HG02642 (cell line): ENCODE results near the gene MAPK10.
"Not testable (repeated sequence)": the region's sequence is repeated elsewhere in the genome, so short reads cannot be mapped to it uniquely, and the experiment has no call there.

Experiments
- ATAC-seq: cut with Tn5 transposase; IDR thresholded peaks from one replicate; pipeline ENCODE4 v1.9.1; 2021; ENCODE audit warnings: mild to moderate bottlenecking; ENCODE audit not compliant: unreplicated experiment, poor library complexity

MAPK10 gene

DNA sequence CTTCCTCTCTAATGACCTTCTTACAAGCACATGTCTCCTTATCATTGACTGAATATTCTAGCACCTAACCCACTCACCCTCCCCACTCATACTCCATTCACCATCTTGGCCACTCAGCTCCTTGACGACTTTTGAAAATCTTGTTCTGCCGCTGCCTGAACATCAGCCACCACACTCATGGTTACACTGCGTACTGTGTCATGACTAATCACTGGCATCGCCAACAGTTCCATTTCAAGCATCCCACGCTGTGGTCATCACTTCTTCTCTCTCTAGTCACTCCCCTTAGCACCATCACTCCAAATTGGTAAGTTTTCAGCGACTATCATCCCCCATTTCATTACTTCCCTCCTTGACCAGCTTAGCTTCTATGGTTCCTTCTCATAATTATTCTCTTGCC is 352.8 kb downstream of the MAPK10 start:
- no peak for ATAC-seq

DNA sequence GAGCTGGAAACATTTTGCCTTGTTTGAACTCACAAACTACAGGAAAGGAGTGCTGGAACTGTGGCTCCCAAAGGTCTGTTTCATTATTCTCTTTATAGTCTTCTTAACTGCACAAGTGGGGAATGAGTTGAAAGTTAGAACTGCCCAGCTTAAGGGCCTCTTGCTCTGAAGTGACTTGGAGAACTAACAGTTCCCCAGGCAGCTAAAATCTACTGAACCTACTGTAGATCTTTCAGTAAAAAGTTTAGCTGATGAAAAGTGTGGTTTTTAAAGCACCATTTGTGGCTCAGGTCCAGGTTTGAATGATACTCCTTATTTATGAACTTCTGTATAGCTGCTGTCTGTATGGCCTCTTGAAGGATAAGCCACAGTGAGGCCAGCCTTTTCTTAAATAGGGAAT is 353.8 kb downstream of the MAPK10 start:
- no peak for ATAC-seq

DNA sequence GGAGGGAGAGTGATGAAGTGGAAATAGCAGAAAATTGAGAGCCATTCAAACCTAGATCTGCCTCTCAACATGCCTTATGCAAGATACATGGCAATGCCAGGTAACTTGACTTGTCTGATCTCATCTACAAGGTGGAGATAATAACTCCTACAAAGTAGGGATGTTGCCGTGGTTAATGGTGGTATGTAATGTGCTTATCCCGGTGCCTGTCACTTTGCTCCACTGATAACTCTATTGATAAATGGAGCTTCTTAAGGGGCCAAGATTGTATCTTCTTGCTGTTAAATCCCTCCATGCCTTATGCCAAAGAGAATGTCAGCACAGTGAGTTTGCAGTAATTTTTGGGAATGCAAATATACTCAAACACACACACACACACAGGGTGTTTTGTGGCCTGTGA is 355.8 kb downstream of the MAPK10 start:
- ATAC-seq = no peak

DNA sequence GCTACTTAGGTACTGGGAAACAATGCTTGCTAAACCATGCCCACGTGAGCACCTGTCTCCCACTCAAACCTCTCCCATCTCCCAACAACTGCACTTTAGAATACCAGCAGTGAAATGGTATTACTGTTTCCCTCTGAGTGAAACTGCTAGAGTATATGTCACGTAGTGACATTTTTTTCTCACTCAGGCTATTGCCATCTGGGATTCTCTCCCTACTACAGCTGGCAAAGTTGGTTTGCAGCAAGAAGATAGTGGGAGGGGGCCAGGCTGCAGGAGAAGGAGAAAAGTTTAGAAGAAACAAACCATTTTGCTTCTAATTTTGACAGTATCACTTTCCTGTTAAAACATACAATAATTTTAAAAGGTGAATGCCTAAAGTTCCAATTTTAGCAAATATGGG is 358.3 kb downstream of the MAPK10 start:
- ATAC-seq = no peak

DNA sequence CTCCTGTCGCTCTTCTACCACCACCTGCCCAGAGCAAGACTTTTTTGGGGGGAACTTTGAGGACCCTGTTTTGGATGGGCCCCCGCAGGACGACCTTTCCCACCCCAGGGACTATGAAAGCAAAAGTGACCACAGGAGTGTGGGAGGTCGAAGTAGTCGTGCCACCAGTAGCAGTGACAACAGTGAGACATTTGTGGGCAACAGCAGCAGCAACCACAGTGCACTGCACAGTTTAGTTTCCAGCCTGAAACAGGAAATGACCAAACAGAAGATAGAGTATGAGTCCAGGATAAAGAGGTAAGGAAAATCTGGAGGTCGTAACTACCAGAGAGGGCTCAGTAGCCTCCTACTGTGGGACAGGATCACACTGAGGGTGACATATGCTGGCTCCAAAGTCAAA is 364.5 kb downstream of the MAPK10 start:
- ATAC-seq = peak; percentile 56

DNA sequence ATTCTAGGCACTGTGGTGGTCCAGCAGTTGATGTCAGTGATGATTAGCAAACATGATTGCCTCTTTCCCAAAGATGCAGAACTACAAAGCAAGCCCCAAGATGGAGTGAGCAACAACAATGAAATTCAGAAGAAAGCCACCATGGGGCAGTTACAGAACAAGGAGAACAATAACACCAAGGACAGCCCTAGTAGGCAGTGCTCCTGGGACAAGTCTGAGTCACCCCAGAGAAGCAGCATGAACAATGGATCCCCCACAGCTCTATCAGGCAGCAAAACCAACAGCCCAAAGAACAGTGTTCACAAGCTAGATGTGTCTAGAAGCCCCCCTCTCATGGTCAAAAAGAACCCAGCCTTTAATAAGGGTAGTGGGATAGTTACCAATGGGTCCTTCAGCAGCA is 365.3 kb downstream of the MAPK10 start:
- ATAC-seq = no peak

DNA sequence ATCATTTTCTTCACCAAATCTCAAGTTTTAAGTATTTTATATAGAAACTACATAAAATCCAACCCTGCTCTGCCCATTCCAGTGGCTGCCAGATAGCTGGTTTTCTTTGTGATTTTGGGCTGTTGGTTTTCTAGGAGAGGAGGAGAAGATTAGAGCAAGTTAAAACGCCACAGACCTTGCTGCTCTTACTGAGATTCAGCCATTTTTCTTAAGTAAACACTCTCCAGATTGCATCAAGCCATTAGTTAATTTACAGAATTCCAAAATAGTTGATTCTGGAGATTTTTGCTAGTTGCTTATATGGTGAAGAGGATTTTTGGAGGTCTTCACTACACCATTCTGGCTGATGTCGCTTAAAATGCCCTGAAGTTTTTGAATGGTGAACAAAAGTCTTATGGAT is 366.2 kb downstream of the MAPK10 start:
- ATAC-seq = no peak

DNA sequence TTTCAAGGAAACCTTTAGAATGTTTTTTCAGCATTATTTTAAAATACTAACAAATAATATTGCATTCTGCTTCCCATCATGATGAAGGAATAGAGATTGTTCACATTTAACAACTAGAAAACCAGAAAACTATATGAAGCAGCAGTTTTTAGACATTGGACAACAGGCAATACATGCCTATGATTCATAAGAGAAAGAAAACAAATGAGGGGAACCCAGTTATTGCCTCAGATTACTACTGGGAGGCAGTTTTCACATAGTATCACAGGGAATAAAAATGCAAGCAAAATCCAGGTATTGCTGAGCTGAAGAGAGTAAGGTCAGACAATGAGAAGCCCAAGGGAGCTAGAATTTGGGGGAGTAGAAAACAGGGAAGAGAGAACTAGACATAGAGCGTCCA is 373.6 kb downstream of the MAPK10 start:
- ATAC-seq = no peak

DNA sequence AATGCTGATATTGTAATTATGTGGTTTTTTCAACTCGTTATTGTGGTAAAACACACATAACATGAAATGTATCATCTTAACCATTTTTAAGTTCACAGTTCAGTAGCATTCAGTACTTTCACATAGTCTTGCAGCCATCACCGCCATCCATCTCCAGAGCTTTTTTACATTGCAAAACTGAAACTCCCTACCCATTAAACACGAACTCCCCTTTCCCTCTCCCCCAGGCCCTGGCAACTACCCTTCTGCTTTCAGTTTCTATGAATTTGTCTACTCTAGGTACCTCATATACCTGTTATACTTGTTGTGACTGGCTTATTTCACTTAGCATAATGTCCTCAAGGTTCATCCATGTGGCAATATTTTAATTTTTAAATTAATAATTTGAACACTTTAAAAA is 380.6 kb downstream of the MAPK10 start:
- ATAC-seq = peak; percentile 98

DNA sequence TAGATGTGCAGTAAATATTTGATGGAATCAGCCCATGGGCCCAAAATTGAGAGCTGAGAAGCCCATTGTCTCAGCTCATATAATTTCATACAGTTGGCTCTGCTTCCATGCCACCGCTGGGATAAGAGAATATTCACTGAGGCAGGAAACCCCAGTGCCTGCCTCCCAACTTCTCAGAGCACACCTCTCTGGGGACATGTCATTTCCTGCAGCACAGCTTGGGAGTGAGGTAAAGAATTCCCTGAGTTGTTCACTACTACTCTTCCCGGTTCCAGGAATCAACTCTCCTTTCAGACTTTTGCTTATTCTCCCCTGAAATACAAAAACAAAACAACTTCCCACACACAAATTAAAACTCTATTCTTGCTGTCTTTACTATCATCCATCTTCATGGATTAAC is 389.3 kb downstream of the MAPK10 start:
- ATAC-seq = no peak

DNA sequence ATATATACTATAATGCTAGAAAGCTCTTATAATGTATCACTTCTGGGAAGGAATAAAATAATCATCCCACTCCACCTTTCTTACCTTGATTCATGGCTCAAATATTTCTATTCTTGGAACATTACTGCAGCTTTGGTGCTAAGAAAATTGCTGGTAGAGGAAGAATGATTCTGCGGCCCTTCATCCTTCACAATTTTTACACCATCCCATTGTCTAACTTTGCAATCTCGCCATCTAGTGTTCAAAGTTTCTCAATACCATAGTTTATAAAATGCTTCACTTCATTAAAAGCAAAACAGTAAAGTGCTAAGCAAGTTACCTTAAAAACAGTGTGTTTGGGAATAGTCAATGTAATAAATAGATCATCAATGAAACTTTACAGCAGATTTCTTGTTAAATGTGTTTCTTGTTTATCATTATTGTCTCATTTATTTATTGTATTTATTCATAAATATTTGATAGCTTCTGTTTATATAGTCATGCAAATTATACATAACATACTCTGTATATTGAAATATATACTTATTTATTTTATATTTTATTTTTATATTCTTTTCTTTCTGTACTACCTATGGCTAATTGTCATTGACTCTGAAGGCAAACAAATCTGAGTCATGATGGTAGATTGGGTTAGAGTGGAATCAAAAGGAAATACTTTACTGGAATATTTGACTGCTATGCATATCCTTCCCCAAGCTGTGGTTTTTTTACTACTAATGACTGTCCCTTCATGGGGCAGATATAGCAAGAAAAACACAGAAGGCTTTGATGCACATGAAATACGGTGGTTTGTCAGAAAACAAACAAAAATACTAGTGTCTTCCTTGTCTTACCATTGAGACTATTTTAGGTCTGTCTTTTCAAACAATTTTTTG is 390.7 kb downstream of the MAPK10 start:
- ATAC-seq = no peak

DNA sequence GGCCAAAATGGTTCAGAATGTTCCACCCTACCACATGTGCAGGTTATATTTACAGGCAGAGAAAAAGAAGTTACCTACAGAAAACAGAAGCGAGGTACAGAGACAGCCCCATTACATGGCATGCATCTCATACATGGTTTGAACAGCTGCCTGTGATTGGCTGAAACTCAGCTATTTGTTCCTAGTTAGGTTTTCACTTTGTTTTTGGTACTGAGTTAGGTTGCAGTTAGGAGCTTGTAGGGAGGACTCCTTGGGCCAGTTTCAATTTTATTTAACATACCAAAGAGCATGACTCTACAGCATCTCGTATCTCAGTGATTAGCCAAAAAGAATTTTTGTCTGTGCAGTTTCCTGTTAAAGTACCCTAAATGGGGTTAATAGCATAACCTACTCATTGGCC is 392.0 kb downstream of the MAPK10 start:
- no peak for ATAC-seq

DNA sequence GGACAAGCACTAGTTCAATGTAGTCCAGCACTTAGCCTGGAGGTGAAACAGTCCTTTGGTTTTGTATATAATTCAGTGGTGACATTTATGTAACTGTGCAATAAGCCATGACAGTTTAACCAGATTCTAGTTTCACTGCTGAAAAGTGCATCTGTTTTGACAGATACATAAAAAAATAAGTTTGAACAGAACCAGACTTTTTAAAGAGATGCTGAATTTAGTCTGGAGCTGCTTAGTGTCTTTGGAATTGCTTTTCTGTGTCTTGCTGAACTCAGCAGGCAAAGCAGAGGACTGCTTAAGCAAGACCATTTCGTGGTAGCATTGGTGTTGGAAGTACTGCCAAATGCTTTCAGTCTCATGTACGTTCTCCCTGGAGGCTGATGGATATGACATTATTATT is 393.5 kb downstream of the MAPK10 start:
- no peak for ATAC-seq

DNA sequence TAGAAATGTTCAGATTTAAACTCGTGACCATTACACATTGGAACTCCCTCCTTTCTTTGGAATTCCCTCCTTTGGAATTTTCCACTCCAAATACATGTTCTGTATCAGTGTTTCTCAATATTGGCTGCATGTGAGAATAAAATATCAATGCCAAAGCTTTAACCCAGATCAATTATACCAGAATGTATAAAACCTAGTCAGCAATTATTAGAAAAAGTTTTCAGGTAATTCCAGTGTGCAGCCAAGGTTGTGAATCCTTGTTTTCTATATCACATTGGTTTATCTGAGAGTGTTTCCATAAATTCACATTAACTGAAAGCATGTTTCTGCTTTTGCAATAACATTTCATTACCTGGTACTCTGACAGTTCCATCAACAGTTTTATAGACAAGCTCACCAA is 394.3 kb downstream of the MAPK10 start:
- no peak for ATAC-seq

DNA sequence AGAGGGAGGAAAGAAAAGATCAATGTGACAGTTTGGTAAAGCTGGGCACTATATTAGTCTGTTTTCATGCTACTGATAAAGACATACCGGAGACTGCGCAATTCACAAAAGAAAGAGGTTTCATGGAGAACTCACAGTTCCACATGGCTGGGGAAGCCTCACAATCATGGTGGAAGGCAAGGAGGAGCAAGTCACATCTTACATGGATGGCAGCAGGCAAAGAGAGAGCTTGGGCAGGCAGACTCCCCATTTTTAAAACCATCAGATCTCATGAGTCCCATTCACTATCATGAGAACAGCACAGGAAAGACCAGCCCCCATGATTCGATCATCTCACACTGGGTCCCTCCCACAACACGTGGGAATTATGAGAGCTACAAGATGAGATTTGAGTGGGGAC is 394.8 kb downstream of the MAPK10 start:
- not testable (repeated sequence) for ATAC-seq

DNA sequence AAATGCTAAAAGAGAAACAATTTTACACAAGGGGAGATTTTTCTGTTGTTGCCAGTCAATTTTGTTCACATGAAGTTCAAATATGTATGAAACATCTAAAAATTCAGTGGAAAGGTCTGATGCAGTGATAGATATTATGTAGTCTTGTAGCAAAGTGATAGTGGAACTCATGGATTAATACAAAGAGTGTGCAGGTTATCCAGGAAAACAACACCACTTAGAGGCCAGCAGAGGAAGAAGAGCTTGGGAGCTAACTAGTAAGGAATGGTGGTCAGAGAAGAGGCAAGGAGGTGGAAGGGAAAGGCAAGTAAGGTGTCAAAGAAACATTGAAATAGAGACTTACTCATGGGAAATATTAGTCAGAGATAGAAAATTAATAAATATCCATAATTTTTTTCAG is 395.6 kb downstream of the MAPK10 start:
- no peak for ATAC-seq

DNA sequence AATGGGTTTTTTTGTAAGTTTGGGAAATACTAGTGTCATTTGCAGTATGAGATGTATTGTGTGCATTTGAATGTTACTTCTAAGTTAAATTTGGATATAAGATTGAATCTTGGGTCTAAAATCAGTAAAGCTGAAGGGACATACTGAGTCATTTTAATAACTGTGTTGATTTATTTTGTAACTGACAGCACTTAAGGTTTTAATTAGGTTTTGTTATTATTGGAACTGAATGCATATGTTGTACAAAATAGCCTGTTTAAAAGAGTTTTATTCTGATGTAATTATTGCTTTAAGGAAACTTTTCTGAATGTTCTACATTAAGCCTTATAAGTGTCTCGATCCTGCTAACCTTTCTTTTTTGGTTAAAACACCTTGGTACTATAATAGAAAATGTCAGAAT is 396.6 kb downstream of the MAPK10 start:
- no peak for ATAC-seq

DNA sequence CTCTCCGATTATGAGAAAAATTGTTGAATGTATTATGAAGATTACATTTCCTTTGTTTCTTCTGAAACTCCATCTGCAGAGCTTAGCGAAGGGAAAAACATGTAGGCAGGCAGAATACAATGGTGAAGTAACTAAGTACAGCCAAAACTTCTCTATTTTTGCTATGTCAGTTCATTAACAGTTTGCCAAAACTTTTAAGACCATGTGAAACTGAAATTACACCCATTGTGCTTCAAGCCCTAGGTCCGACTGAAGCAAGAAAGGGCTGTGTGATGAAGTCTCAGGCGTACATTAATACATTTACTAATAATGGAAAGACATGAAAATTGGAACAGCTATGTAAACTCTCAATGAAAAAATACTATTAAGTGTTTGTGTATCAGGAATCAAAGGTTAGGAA is 398.0 kb downstream of the MAPK10 start:
- no peak for ATAC-seq

DNA sequence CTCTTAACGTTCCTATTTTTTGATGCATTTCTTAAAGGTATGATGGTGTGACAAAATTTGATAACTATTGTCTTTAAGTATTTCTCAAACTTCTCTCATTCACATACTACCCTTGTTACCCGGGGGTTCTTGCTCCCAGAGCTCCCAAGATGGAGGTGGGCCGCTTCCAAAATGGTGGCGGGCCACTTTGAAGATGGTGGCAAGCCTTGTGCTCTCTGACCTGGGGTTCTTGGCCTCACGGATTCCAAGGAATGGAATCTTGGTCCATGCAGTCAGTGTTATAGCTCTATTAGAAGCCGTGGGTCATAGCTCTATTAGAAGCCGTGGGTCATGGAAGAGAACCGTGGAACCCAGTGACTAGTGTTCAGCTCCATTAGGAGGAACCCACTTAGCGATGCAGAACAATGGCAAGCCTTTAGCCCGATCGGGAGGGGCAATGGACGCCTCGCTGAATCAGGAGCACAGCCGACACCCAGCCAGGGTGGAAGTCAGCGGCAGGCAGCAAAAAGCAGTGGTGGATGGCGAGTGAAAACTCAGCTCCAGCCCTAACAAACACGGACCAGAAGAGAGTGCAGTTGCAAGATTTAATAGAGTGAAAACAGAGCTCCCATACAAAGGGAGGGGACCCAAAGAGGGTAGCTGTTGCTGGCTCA is 403.4 kb downstream of the MAPK10 start:
- ATAC-seq = no peak

DNA sequence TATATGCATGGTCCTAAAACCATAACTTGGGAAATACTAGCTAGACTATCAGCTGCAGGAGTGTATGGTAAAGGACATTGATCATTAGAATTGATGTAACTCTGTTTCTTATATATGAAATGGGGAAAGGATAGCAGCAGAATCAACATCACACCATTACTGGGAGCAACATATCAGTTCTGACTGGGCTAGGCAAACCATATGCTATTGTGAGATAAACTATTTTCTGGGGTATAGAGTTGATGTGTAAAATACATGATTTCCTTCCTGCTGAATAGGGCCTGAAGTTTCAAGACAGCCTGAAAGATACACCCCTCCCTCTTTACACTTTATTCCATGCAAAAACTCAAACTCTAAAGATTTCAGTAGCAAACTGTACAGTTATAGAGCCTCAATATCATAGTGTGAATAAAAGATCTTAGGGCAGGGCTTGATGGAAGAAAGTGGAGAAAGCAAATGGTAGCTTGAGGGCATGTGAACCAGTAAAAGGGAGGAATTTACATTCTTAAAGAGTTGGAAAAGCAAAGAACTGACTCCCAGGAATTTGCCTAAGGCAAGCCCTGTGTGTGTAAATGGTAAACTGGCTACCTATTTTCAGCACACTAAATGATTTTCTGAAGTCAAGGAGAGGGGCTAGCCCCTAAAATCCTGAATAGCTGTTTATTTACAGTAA is 404.1 kb downstream of the MAPK10 start:
- ATAC-seq = no peak

DNA sequence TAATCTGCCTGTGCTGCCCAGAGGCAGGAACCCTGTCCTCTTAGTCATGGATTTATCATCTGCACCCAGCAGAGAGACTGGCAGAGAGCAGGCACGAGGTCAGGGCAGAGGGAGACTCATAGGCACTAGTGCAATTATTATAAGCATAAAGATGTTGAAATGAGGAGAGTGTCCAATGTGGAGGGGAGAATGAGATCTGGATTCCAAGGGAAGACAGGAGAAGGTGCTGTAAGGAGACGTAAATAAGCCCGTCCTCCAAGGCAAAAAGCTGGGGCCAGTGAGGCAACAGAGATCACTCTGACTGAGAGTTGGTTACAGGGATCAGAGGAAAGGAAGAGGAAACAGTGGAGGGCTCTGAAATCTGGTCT is 406.2 kb downstream of the MAPK10 start:
- no peak for ATAC-seq
